GM23248 (cell line): ENCODE measurements around the gene TRIM52.

Experiments used
- EZH2 ChIP-seq: fragments of 200-600 bp; sonication (generic); IDR thresholded peaks from 2 replicates; pipeline ENCODE4 v1.6.1; 2018; ENCODE audit warnings: antibody characterized with exemption, mild to moderate bottlenecking; ENCODE audit not compliant: insufficient read depth, poor library complexity, severe bottlenecking
- EZH2phosphoT487 ChIP-seq: fragments of 200-600 bp; sonication (generic); IDR thresholded peaks from 2 replicates; pipeline ENCODE4 v1.6.1; 2018; ENCODE audit warnings: antibody characterized with exemption, moderate library complexity, mild to moderate bottlenecking, low read depth; ENCODE audit not compliant: insufficient read depth

GRCh38 chr5:181219262-181220177, 41.4 kb downstream of the TRIM52 start:
- TF ChIP-seq EZH2, result no peak
- no peak for TF ChIP-seq EZH2phosphoT487
